HFF-Myc (cell line): Measurements from ENCODE around the gene DNM1.

ENCODE experiments used
- DNase-seq: peaks from one replicate; pipeline ENCODE4 v3.0.0-alpha.2; 2011; ENCODE audit warnings: low read depth; ENCODE audit errors: extremely low read depth
- H3K4me3 ChIP-seq: replicated peaks from 2 replicates; pipeline ENCODE4 v1.5.1; 2011; ENCODE audit warnings: low read depth, mild to moderate bottlenecking, control low read depth, low read length
- TF ChIP-seq, protein P1 (sequence below): IDR thresholded peaks from 2 replicates; pipeline ENCODE4 v1.5.1; 2012; ENCODE audit warnings: mild to moderate bottlenecking, low read depth, low read length, control low read depth; ENCODE audit errors: missing control alignments

The DNM1 gene

DNA sequence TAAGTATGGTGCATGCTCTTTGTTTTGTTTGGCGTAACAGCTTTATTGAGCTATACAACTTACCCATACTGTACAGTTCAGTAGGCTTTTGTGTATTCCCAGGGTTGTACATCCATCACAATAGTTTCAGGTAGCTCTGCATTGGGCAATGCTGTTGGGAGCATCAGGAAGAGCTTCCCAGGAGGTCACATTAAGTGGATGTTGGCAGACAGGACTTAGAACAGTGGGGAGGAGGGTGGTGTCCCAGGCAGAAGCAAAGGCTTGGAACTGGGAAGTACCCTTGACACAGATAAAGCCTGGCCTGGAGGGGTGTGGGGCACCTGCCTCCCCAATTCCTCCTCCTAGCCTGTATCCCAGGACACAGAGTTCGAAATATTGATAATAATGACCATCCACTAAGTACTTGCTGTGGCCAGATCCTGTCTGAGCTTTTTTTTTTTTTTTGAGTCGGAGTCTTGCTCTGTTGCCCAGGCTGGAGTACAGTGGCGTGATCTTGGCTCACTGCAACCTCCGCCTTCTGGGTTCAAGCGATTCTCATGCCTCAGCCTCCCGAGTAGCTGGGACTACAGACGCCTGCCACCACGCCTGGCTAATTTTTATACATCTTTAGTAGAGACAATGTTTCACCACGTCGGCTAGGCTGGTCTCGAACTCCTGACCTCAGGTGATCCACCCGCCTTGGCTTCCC, 41.8 kb upstream of the DNM1 start:
- TF ChIP-seq, protein P1, sequence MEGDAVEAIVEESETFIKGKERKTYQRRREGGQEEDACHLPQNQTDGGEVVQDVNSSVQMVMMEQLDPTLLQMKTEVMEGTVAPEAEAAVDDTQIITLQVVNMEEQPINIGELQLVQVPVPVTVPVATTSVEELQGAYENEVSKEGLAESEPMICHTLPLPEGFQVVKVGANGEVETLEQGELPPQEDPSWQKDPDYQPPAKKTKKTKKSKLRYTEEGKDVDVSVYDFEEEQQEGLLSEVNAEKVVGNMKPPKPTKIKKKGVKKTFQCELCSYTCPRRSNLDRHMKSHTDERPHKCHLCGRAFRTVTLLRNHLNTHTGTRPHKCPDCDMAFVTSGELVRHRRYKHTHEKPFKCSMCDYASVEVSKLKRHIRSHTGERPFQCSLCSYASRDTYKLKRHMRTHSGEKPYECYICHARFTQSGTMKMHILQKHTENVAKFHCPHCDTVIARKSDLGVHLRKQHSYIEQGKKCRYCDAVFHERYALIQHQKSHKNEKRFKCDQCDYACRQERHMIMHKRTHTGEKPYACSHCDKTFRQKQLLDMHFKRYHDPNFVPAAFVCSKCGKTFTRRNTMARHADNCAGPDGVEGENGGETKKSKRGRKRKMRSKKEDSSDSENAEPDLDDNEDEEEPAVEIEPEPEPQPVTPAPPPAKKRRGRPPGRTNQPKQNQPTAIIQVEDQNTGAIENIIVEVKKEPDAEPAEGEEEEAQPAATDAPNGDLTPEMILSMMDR: no peak
- H3K4me3 ChIP-seq: peak overlapping the region; percentile 92
- DNase-seq: no peak

DNA sequence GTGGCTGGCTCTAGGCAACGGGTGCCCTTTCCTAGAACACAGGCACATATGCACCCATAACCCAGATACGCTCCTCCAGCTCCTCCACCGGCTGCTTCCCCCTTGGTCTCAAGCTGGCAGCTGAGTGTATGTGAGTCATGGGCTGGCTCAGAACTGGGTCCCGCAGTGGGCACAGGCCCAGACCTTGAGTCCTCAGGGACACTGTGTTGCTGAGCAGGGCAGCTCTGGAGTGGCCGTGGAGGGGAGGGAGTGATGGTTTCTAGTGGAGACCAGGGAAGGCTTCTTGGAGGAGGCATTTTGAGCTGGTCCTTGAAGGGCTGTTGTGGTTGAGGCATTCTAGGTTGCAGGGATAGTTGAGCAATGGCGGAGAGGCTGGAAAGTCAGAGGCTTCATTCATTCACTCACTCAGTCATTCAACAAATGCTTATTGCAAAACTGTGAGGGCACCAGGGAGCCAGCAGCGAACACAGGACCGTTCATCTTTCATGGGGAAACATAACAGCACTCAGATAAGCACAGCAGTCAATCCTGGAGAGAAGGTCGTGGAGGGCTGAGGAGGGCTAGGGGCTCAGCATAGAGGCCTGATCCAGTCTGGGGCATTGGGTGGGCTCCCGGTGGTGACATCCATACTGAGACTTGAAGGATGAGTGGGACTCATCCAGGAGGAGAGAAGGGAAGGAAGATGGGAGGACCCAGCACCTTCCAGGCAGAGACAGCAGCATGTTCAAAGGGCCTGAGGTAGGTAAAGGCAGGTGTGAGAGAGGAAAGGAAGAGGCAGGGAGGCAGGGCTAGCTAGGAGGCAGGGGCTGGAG, 40.8 kb upstream of the DNM1 start:
- TF ChIP-seq, protein P1: no peak
- H3K4me3 ChIP-seq: no peak overlapping the region
- DNase-seq: no peak

DNA sequence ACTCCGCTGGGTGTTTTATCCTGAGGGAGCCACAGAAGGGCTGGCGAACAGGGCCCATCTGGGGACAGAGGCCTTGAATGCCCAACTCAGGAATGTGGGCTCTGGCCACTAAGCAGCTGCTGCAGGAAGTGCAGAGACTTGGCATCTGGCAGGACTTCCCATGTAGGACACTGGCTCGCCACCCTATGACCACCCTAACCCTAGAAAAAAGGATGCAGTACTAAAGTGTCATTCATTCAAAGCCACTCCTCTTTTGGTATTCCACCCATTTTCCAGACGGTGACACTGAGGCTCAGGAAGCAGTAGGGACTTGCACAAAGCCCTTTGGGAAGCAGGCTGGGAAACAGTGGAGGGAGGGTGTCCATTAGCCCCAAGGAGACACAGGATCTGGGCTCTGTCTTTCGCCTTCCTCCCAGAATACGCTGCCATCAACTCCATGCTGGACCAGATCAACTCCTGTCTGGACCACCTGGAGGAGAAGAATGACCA, 40.1 kb upstream of the DNM1 start:
- no peak for DNase-seq
- TF ChIP-seq, protein P1: no peak
- no peak overlapping the region for H3K4me3 ChIP-seq

DNA sequence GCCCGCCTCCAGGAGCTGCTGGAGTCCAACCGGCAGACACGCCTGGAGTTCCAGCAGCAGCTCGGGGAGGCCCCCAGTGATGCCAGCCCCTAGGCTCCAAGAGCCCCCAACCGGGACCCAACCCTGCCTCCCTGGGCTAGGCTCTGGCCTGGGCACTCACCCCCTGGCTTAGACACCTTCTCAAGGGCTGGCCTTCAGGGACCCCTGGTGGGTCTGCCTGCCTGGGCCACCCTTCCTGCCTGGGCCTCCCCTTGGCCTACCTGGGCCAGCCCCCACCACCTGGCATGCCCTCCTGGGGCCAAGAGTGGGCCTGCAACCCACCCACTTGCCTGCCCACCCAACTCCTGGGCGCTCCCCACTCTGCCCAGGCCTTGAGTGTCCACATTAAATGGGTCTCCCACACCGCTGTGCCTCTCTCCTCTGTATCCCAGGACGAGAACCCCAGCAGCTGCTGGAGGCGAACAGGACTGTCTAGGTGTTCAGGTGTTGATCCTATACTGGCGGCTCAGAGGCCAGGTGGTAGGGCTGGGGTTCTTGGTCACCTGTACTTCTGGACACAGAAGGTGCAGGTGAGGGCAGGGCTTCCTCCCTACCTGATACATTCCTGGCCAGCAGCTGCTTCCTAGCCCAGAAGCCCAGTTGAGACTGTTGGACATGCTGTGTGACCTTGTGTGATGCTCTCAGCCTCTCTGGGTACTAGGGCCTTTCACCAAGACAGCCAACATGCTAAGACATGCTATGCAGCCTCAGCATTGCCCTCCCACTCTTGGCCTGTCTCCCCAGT, 39.5 kb upstream of the DNM1 start:
- no peak for DNase-seq
- no peak overlapping the region for H3K4me3 ChIP-seq
- TF ChIP-seq, protein P1: no peak

DNA sequence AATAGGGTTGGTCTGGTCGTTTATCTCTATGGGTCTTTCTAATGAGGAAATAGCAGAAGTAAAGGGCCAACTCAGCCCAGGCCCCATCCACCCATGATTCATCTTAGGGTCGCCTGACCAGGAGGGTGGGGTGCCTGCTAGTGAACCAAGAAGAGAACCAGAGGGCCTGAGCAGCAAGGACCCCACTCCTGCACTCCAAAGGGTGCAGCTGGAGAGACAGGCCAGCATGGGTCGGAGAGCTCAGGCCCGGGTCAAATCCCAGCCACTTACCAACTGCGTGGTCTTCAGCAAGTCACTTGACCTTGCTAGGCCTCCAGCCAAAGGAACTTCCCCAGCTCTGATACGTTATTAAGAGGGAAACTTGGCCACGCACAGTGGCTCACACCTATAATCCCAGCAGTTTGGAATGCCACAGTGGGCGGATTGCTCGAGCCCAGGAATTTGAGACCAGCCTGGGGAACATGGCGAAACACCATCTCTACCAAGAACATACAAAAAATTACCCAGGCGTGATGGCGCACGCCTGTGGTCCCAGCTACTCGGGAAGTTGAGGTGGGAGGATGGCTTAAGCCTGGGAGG, 38.8 kb upstream of the DNM1 start:
- TF ChIP-seq, protein P1: no peak
- DNase-seq: no peak
- H3K4me3 ChIP-seq: no peak overlapping the region

DNA sequence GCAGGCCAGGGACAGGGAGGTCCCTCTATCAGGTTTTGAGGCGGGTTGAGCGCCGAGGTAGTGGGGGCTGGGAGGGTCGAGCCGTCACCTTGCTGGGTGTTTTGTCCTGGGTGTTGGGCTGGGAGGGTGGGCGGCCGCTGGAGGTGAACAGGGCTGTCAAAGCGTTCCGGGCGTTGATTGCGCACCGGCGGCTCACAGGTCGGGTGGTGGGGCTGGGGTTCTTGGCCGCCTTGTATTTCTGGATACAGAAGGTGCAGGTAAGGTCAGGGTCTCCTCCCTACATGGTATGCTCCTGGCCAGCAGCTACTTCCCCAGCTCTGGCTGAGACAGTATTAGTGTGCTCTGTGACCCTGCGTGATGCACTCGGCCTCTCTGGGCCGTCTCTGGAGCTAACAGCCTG, 37.0 kb upstream of the DNM1 start:
- H3K4me3 ChIP-seq: no peak overlapping the region
- no peak for DNase-seq
- TF ChIP-seq, protein P1: no peak
